A549 (cell line): ENCODE measurements around the gene MYLK.

ENCODE experiments used
- CTCF ChIP-seq: fragments of >200 bp; sonication (Bioruptor Twin); formaldehyde crosslinking; IDR thresholded peaks from 3 replicates; pipeline ENCODE4 v1.5.1; 2016
- E2F6 ChIP-seq: IDR thresholded peaks from 2 replicates; pipeline ENCODE4 v1.6.1; 2012; ENCODE audit warnings: low read depth, borderline replicate concordance
- POLR2A ChIP-seq: IDR thresholded peaks from 2 replicates; pipeline ENCODE4 v1.6.1; 2012; ENCODE audit warnings: mild to moderate bottlenecking, low read length
- USF2 ChIP-seq: fragments of 450-650 bp; IDR thresholded peaks from 2 replicates; pipeline ENCODE4 v1.6.1; 2014; ENCODE audit warnings: antibody characterized with exemption

- TF ChIP-seq USF2 (no peak), CTCF (no peak), POLR2A (no peak), E2F6 (no peak)
These were observed 83.8 kb downstream of the MYLK start for GRCh38 chr3:123800362-123800682.
